Pancreas (tissue), 10 donors: Measurements from ENCODE around the gene ZC3H18. TPM values are rescaled to one million over a fixed set of nuclear protein-coding genes. Genes with fewer than 3 reads are reported as not detected.
A peak's percentile ranks its signal among the peaks of the same experiment; 100 is the strongest.

Source experiments
- ATAC-seq, 4 donors: fragments of 200-7000 bp; cut with Tn5 transposase; one replicate each; pipeline versions ENCODE4 v1.8.0 to v1.9.1; 2020; ENCODE audit warnings: mild to moderate bottlenecking in 4 of 4, moderate library complexity in 4 of 4
- DNase-seq, 6 donors: peaks; one replicate each; pipeline ENCODE4 v3.0.0-alpha.2; 2020
- FAIRE-seq: peaks from 2 replicates; lab custom pipeline; 2012; peaks lifted over from hg19 to GRCh38; lab: Jason Lieb, UNC
- H3K27ac ChIP-seq, 4 donors: fragments of 200-600 bp; sonication (generic); 1 replicate in 3 of 4; 2 replicates in 1 of 4; pipeline versions ENCODE4 v1.5.0 to v1.8.0; 2020
- H3K27me3 ChIP-seq, 4 donors: fragments of 200-600 bp; one replicate each; pipeline ENCODE4 v1.8.0; 2021
- H3K36me3 ChIP-seq, 3 donors: fragments of 200-600 bp; sonication (generic) in 1 of 3; one replicate each; pipeline versions ENCODE4 v1.5.0 to v1.8.0; 2020 to 2021
- H3K4me1 ChIP-seq, 3 donors: fragments of 200-600 bp; one replicate each; pipeline ENCODE4 v1.8.0; 2021
- H3K4me3 ChIP-seq, 4 donors: fragments of 200-600 bp; sonication (generic) in 2 of 4; one replicate each; pipeline versions ENCODE4 v1.5.0 to v1.8.0; 2020 to 2021
- H3K9me3 ChIP-seq, 4 donors: fragments of 200-600 bp; one replicate each; pipeline ENCODE4 v1.8.0; 2021
- WGBS, 2 donors: extraction: QIAGEN DNeasy Blood & Tissue Kit; methylation state at CpG; one replicate each; pipeline ENCODE4 v1.1.7; 2013; 5-methylcytosine and 5-hydroxymethylcytosine counted together
- intact Hi-C, 3 donors: fragments of 100-400 bp; cut with DNase I; formaldehyde crosslinking; loops; one replicate each; pipeline versions ENCODE4 v1.11.1 to v1.14.2; 2022
- polyA plus RNA-seq, 2 donors: library from polyadenylated mRNA; stranded (reverse); fragments of 200-250 nt; gene quantifications; one replicate each; pipeline ENCODE4 v1.2.3, GENCODE V29; 2013
- total RNA-seq, 6 donors: library from RNA; stranded (reverse); fragmentation: NEBNext Ultra II Directional in 4 of 6; extraction: Animal tissue kit (Norgen Biotek cat#: 25700) in 4 of 6; gene quantifications; one replicate each; pipeline versions ENCODE4 v1.2.1 to v1.2.4, GENCODE V29; 2021 to 2023
- TF ChIP-seq, protein P1 (sequence below), 4 donors: fragments of 200-600 bp; sonication (generic) in 3 of 4; IDR thresholded peaks; one replicate each; pipeline versions ENCODE4 v1.5.0 to v1.8.0; 2021; ENCODE audit warnings: antibody characterized with exemption in 4 of 4
- donor health status: healthy with polysubstance abuse.
- donor health status: DM: no; HTN: no; CAD: no; lungs with moderate emphysema.
- donor health status: DM: no; HTN: no; CAD: no.
- donor health status: control.
- donor health status: control.
- donor health status: Bipolar disorder and iron deficiency.
- donor health status: DM: yes; HTN: yes; CAD: no.
- donor health status: DM: no; HTN: no; CAD: no.
- donor health status: DM: no; HTN: no; CAD: no.
- donor health status: DM: yes; HTN: yes; CAD: no.

The ZC3H18 gene
- total and polyA plus RNA-seq, 8 donors = 12.2 to 27.6 (median 16.8) TPM

DNA sequence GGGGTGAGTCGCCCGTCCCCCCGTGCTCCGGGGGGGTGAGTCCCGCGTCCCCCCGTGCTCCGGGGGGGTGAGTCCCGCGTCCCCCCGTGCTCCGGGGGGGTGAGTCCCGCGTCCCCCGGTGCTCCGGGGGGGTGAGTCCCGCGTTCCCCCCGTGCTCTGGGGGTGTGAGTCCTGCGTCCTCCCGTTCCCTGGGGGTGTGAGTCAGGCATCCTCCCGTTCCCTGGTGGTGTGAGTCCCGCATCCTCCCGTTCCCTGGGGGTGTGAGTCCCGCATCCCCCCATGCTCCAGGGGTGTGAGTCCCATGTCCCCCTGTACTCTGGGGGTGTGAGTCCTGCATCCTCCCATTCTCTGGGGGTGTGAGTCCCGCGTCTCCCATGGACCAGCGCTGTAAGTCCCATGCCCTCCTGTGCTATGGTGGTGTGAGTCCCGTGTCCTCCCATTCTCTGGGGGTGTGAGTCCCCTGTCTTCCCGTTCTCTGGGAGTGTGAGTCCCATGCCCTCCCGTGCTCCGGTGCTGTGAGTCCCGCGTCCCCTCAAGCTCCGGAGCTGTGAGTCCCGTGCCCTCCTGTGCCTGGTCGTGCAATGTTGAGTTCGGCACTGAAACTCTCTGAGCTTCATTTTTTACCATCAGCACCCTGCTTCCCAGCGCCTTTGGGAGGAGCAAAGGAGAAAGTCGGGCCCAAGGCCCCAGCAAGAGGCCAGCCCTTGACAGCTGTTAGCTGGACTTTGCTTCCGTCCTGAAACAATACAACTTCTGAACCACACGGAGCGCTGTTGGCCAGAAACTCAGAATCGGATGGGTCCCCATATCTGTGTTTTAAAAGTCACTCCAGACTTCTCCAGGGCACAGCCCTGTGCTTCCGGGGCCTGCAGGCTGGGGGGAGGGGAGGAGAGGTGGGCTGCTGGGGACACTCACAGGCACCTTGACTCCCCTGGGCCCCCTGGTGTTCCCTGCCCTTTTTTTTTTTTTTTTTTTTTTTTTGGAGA, 11.5 kb upstream of the ZC3H18 start:
- Histone ChIP-seq H3K9me3 (no peaks in the 10 kb centered on the region), H3K4me3 (no peak overlapping the region), H3K36me3 (no peaks in the 10 kb centered on the region), H3K27ac (no peak overlapping the region), H3K4me1 (peaks cover 0 to 6% (median 0%) of the 10 kb centered on the region in 3 donors), H3K27me3 (no peaks in the 10 kb centered on the region)
- ATAC-seq (peak; percentile 78 to 88 (median 84)), DNase-seq (peak; percentile 70 to 96 (median 89)), FAIRE-seq (no peak)
- WGBS, 2 donors = 35 to 43% methylated on average over 37 to 43 of the region's 45 CpGs
- intact Hi-C loops = no loop called here
- TF ChIP-seq, protein P1, sequence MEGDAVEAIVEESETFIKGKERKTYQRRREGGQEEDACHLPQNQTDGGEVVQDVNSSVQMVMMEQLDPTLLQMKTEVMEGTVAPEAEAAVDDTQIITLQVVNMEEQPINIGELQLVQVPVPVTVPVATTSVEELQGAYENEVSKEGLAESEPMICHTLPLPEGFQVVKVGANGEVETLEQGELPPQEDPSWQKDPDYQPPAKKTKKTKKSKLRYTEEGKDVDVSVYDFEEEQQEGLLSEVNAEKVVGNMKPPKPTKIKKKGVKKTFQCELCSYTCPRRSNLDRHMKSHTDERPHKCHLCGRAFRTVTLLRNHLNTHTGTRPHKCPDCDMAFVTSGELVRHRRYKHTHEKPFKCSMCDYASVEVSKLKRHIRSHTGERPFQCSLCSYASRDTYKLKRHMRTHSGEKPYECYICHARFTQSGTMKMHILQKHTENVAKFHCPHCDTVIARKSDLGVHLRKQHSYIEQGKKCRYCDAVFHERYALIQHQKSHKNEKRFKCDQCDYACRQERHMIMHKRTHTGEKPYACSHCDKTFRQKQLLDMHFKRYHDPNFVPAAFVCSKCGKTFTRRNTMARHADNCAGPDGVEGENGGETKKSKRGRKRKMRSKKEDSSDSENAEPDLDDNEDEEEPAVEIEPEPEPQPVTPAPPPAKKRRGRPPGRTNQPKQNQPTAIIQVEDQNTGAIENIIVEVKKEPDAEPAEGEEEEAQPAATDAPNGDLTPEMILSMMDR (IDR thresholded peaks at IDR 0.05) = peak; percentile 37 to 53 (median 44)

DNA sequence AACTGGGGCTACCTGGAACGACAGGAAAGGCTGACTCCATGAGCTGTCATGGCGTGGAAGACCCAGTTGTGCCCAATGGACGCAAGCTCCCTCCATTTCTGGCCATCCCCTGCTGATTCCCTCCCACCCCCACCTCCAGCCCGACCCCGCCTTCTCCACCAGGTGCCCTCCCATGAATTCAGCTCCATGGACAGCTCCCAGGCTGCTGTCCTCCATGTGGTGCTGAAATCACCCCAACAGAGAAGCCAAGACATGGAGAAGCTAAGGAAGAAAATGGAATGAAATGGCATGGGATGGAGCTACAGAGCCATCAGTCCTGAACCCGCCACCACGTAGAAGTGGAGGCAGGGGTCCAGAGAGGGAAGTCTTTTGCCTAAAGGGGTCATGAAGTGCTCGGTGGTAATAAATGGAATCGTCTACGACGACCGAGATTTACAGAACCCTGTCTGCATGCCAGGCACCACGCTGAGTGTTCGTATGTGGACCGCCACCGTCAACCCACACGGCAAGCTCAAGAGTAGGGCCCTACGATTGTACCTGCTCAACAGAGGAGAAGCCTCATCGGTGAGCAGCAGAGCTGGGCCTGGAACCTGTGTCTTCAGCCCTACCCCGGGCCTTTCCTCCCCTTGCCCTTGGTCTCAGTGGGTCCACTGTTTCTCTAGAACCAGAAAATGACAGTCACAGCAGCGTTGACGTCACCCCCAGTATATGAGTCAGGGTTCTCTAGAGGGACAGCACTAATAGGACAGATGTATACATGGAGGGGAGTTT, 9.3 kb upstream of the ZC3H18 start:
- no peak for DNase-seq
- ATAC-seq = peak in 2 of 4 donors; percentile 13 to 32
- FAIRE-seq = no peak
- Histone ChIP-seq H3K4me3 (no peak overlapping the region), H3K27ac (no peak overlapping the region), H3K9me3 (no peaks in the 10 kb centered on the region), H3K4me1 (peaks cover 0 to 6% (median 0%) of the 10 kb centered on the region in 3 donors), H3K36me3 (no peaks in the 10 kb centered on the region), H3K27me3 (no peaks in the 10 kb centered on the region)
- 64 to 65% methylated on average over 22 of the region's 22 CpGs for WGBS, 2 donors
- intact Hi-C loops = loop anchor here in 2 of 3 donors (5.0 to 10.0 kb wide), 2 partner anchors 114 to 116 kb away; no protein-coding TSS in a partner anchor
- TF ChIP-seq, protein P1 (IDR thresholded peaks at IDR 0.05) = no peak

DNA sequence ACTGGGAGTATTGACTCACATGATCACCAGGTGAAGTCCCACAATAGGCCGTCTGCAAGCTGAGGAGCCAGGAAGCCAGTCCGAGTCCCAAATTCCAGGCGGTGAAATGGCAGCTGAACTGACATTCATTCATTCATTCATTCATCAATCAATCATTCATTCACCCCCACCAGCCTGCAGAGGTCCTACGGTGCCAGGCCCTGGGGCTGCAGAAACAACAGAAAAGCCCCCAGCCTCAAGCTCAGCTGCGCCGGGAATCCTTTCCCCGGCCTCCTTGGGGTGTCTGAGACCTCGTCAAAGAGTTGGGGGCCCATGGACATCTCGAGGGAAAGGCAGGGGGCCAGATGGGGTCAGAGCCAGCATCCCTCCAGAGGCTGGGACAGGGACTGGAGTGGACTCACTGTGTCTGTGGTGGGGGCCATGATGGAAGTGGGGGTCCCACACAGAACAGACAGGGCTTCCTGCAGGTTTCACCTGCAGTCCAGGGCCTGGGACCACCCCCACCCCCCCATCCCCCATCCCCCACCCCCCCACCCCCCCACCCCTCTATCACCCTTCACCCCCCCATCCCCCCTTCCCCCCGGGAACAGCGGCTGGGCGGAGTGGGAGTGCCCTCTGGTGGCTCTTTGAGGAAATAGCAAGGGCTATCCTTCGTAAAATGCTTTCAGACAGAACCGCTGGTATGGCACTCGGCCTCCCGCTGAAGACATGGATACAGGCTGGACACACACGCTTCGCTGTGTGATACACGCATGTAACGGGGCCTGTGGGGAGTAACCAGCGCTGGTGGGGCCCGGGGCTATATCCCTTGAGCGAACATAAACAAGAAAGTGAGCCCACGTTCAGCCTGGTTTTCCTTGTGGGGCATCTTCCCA, 8.5 kb upstream of the ZC3H18 start:
- Histone ChIP-seq H3K9me3 (no peaks in the 10 kb centered on the region), H3K36me3 (no peaks in the 10 kb centered on the region), H3K27ac (no peak overlapping the region), H3K27me3 (no peaks in the 10 kb centered on the region), H3K4me1 (peaks cover 0 to 6% (median 0%) of the 10 kb centered on the region in 3 donors), H3K4me3 (no peak overlapping the region)
- TF ChIP-seq, protein P1 (IDR thresholded peaks at IDR 0.05) = peak; percentile 38 to 49 (median 44)
- no peak for FAIRE-seq
- DNase-seq = peak in 2 of 6 donors; percentile 56 to 59
- ATAC-seq = peak; percentile 37 to 86 (median 75)
- intact Hi-C loops = loop anchor here in 2 of 3 donors (5.0 to 10.0 kb wide), 2 partner anchors 114 to 117 kb away; no protein-coding TSS in a partner anchor
- 22 to 27% methylated on average over 21 to 24 of the region's 24 CpGs for WGBS, 2 donors

DNA sequence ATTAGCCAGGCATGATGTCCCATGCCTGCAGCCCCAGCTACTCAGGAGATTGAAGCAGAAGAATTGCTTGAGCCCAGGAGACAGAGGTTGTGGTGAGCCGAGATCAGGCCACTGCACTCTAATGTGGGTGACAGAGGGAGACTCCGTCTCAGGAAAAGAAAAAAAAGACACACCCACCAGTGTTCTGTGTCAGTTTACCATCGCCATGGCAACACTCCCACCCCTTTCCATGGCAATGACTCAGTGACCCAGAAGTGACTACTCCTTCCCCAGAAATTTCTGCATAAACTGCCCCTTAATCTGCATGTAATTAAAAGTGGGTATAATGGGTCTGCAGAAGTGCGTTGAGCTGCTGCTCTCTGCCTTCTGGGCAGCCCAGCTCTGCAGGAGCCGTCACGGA, 4.0 kb upstream of the ZC3H18 start:
- H3K9me3 ChIP-seq = no peaks in the 10 kb centered on the region
- TF ChIP-seq, protein P1 (IDR thresholded peaks at IDR 0.05) = no peak
- no peaks in the 10 kb centered on the region for H3K36me3 ChIP-seq
- ATAC-seq (no peak), DNase-seq (no peak), FAIRE-seq (no peak)
- no peak overlapping the region for H3K4me3 ChIP-seq
- H3K4me1 ChIP-seq = peaks cover 2 to 9% (median 8%) of the 10 kb centered on the region in 3 donors
- H3K27ac ChIP-seq = no peak overlapping the region
- 76 to 84% methylated on average over 6 of the region's 6 CpGs for WGBS, 2 donors
- intact Hi-C loops = loop anchor here in 1 of 3 donors (10.0 kb wide), 1 partner anchor 121 kb away; no protein-coding TSS in a partner anchor
- H3K27me3 ChIP-seq = no peaks in the 10 kb centered on the region
